NCI-H1092 treated with DMSO at 0.1 percent for 48 hours (cell line): ENCODE results near the gene LRP6.

Source experiments
- DNase-seq: peaks from one replicate; lab custom pipeline; 2025; lab: John Stamatoyannopoulos, UW

LRP6 gene

GRCh38 chr12:12214635-12215131, 52.2 kb downstream of the LRP6 start:
- DNase-seq = no peak

- DNase-seq = no peak
These were observed 52.6 kb downstream of the LRP6 start for GRCh38 chr12:12214201-12214600.

GRCh38 chr12:12212769-12213168, 54.1 kb downstream of the LRP6 start:
- no peak for DNase-seq

GRCh38 chr12:12210983-12211382, 55.9 kb downstream of the LRP6 start:
- no peak for DNase-seq

- no peak for DNase-seq
These were observed 56.4 kb downstream of the LRP6 start for GRCh38 chr12:12210416-12210815.

- no peak for DNase-seq
These were observed 57.2 kb downstream of the LRP6 start for GRCh38 chr12:12209675-12210074.

GRCh38 chr12:12209043-12209442, 57.8 kb downstream of the LRP6 start:
- DNase-seq = no peak

GRCh38 chr12:12207746-12208145, 59.1 kb downstream of the LRP6 start:
- no peak for DNase-seq

- no peak for DNase-seq
These were observed 60.0 kb downstream of the LRP6 start for GRCh38 chr12:12206776-12207388.

GRCh38 chr12:12202747-12203146, 64.1 kb downstream of the LRP6 start:
- no peak for DNase-seq

GRCh38 chr12:12202105-12202504, 64.7 kb downstream of the LRP6 start:
- no peak for DNase-seq

GRCh38 chr12:12201274-12201758, 65.5 kb downstream of the LRP6 start:
- no peak for DNase-seq

GRCh38 chr12:12200363-12200762, 66.5 kb downstream of the LRP6 start:
- no peak for DNase-seq

- no peak for DNase-seq
These were observed 68.7 kb downstream of the LRP6 start for GRCh38 chr12:12198124-12198523.

- no peak for DNase-seq
These were observed 69.7 kb downstream of the LRP6 start for GRCh38 chr12:12197128-12197527.

GRCh38 chr12:12195516-12195915, 71.3 kb downstream of the LRP6 start:
- no peak for DNase-seq

GRCh38 chr12:12195081-12195480, 71.8 kb downstream of the LRP6 start:
- DNase-seq = no peak

- DNase-seq = no peak
These were observed 72.6 kb downstream of the LRP6 start for GRCh38 chr12:12194206-12194605.

- DNase-seq = no peak
These were observed 75.8 kb downstream of the LRP6 start for GRCh38 chr12:12191008-12191407.

- DNase-seq = no peak
These were observed 76.6 kb downstream of the LRP6 start for GRCh38 chr12:12190087-12190809.

- no peak for DNase-seq
These were observed 81.4 kb downstream of the LRP6 start for GRCh38 chr12:12185414-12185813.

GRCh38 chr12:12182703-12183365, 84.0 kb downstream of the LRP6 start:
- peak; percentile 71 for DNase-seq

- no peak for DNase-seq
These were observed 85.3 kb downstream of the LRP6 start for GRCh38 chr12:12181511-12181910.
